Gastrocnemius medialis (tissue), 4 donors: Measurements from ENCODE around the gene UGT1A9. TPM values are rescaled to one million over a fixed set of nuclear protein-coding genes. Genes with fewer than 3 reads are reported as not detected.

Source experiments
- ATAC-seq, 2 donors: fragments of 150-250 bp; one replicate each; pipeline ENCODE4 v1.9.1; 2016
- DNase-seq, 2 donors: peaks; one replicate each; pipeline ENCODE4 v3.0.0-alpha.2; 2019
- H3K27ac ChIP-seq, 4 donors: fragments of 200-600 bp; sonication (generic); 1 replicate in 1 of 4; 2 replicates in 3 of 4; pipeline ENCODE4 v1.5.1; 2016 to 2018; ENCODE audit warnings: mild to moderate bottlenecking in 2 of 4, moderate library complexity in 1 of 4
- H3K27me3 ChIP-seq, 3 donors: fragments of 200-600 bp; sonication (generic) in 2 of 3; 1 replicate in 1 of 3; 2 replicates in 2 of 3; pipeline versions ENCODE4 v1.5.1 to v1.6.0; 2016 to 2019; ENCODE audit warnings: mild to moderate bottlenecking in 1 of 3, moderate library complexity in 1 of 3
- H3K36me3 ChIP-seq, 2 donors: fragments of 200-600 bp; sonication (generic) in 1 of 2; one replicate each; pipeline ENCODE4 v1.5.1; 2017 to 2018
- H3K4me1 ChIP-seq, 2 donors: fragments of 200-600 bp; sonication (generic) in 1 of 2; one replicate each; pipeline ENCODE4 v1.5.1; 2016 to 2017; ENCODE audit warnings: mild to moderate bottlenecking in 2 of 2
- H3K4me3 ChIP-seq, 4 donors: fragments of 200-600 bp; sonication (generic) in 3 of 4; 1 replicate in 1 of 4; 2 replicates in 3 of 4; pipeline ENCODE4 v1.5.1; 2016 to 2019; ENCODE audit warnings: mild to moderate bottlenecking in 2 of 4
- H3K9me3 ChIP-seq, 3 donors: fragments of 200-600 bp; sonication (generic) in 2 of 3; 1 replicate in 1 of 3; 2 replicates in 2 of 3; pipeline ENCODE4 v1.5.1; 2016 to 2019
- CTCF ChIP-seq, 5 experiments: fragments of 450-650 bp in 3 of 5; fragments of 200-600 bp in 2 of 5; sonication (generic) in 2 of 5; IDR thresholded peaks in 4 of 5; conservative IDR thresholded peaks in 1 of 5; 1 replicate in 4 of 5; 2 replicates in 1 of 5; pipeline ENCODE4 v1.5.1; 2016 to 2019; ENCODE audit warnings: antibody characterized with exemption in 5 of 5, mild to moderate bottlenecking in 3 of 5, moderate library complexity in 3 of 5
- POLR2A ChIP-seq, 2 donors: fragments of 450-650 bp; IDR thresholded peaks; one replicate each; pipeline ENCODE4 v1.6.1; 2017; ENCODE audit warnings: antibody characterized with exemption in 2 of 2, mild to moderate bottlenecking in 2 of 2, moderate library complexity in 2 of 2
- in situ Hi-C, 4 donors: fragments of 200-750 bp; cut with MboI; loops; one replicate each; pipeline versions ENCODE4 v1.15.0 to v1.8.0; 2017; ENCODE audit warnings: low sequenced_read_pairs in 4 of 4
- intact Hi-C: fragments of 100-400 bp; cut with DNase I; formaldehyde crosslinking; loops from one replicate; pipeline ENCODE4 v1.15.1; 2023; ENCODE audit warnings: low total_unique reads
- total RNA-seq, 4 donors: library from RNA; depleted of rRNA; stranded (reverse); fragments of >200 nt; gene quantifications; one replicate each; pipeline versions ENCODE4 v1.1.0 to v1.2.3, GENCODE V29; 2016

Gene UGT1A9
- total RNA-seq, 4 donors from 2014 or later = 0.13 to 0.38 TPM; not detected in 2

- Histone ChIP-seq H3K4me3 (no peak overlapping the region), H3K27me3 (no peaks in the 10 kb centered on the region), H3K4me1 (no peaks in the 10 kb centered on the region), H3K9me3 (no peaks in the 10 kb centered on the region), H3K27ac (no peak overlapping the region), H3K36me3 (no peaks in the 10 kb centered on the region)
- in situ Hi-C loops (no loop called here), intact Hi-C loops (no loop called here)
- TF ChIP-seq CTCF (IDR thresholded peaks at IDR 0.05 in 4 of 5, conservative IDR thresholded peaks at IDR 0.05 in 1 of 5) (no peak), POLR2A (IDR thresholded peaks at IDR 0.05) (no peak)
- DNase-seq = no peak
- ATAC-seq = no peak
Measured at GRCh38 chr2:233779722-233780121, 108.0 kb downstream of the UGT1A9 start.

GRCh38 chr2:233780771-233781170 is 109.1 kb downstream of the UGT1A9 start:
- DNase-seq (no peak), ATAC-seq (no peak)
- Histone ChIP-seq H3K4me3 (no peak overlapping the region), H3K27me3 (no peaks in the 10 kb centered on the region), H3K27ac (no peak overlapping the region), H3K36me3 (no peaks in the 10 kb centered on the region), H3K4me1 (no peaks in the 10 kb centered on the region), H3K9me3 (no peaks in the 10 kb centered on the region)
- intact Hi-C loops (no loop called here), in situ Hi-C loops (no loop called here)
- TF ChIP-seq CTCF (IDR thresholded peaks at IDR 0.05 in 4 of 5, conservative IDR thresholded peaks at IDR 0.05 in 1 of 5) (no peak), POLR2A (IDR thresholded peaks at IDR 0.05) (no peak)

- TF ChIP-seq POLR2A (IDR thresholded peaks at IDR 0.05) = no peak
- TF ChIP-seq CTCF (IDR thresholded peaks at IDR 0.05 in 4 of 5, conservative IDR thresholded peaks at IDR 0.05 in 1 of 5) = no peak
- Histone ChIP-seq H3K9me3 (no peaks in the 10 kb centered on the region), H3K27me3 (no peaks in the 10 kb centered on the region), H3K4me1 (no peaks in the 10 kb centered on the region), H3K4me3 (no peak overlapping the region), H3K36me3 (no peaks in the 10 kb centered on the region), H3K27ac (no peak overlapping the region)
- in situ Hi-C loops = no loop called here
- DNase-seq (no peak), ATAC-seq (no peak)
- intact Hi-C loops = no loop called here
Measured at GRCh38 chr2:233789554-233789953, 117.9 kb downstream of the UGT1A9 start.

GRCh38 chr2:233791151-233791882 is 119.6 kb downstream of the UGT1A9 start:
- intact Hi-C loops = no loop called here
- no peak for ATAC-seq
- in situ Hi-C loops = no loop called here

More at GRCh38 chr2:233791151-233791882, 119.6 kb downstream of the UGT1A9 start:
- Histone ChIP-seq H3K4me1 (no peaks in the 10 kb centered on the region), H3K36me3 (no peaks in the 10 kb centered on the region), H3K9me3 (no peaks in the 10 kb centered on the region), H3K4me3 (no peak overlapping the region), H3K27me3 (no peaks in the 10 kb centered on the region), H3K27ac (no peak overlapping the region)
- TF ChIP-seq POLR2A (IDR thresholded peaks at IDR 0.05) (no peak), CTCF (IDR thresholded peaks at IDR 0.05 in 4 of 5, conservative IDR thresholded peaks at IDR 0.05 in 1 of 5) (no peak)
- no peak for DNase-seq
